ENCODE results near the gene PTGIS.

The PTGIS gene

GRCh38 chr20:49521356-49521755, 46.6 kb downstream of the PTGIS start:
- H3K27ac ChIP-seq (replicated peaks), result no peak overlapping the region
- no peak for DNase-seq (ENCODE audit: low read depth in 1 of 2, low spot score in 1 of 2)
- no peak overlapping the region for H3K4me3 ChIP-seq (replicated peaks; ENCODE audit: insufficient read depth, low read length)
- TF ChIP-seq GABPA (IDR thresholded peaks at IDR 0.05; ENCODE audit: low read depth) (no peak), POLR2AphosphoS5 (IDR thresholded peaks at IDR 0.05; ENCODE audit: low read depth) (no peak), CTCF (IDR thresholded peaks at IDR 0.05; ENCODE audit: insufficient read depth, low read length) (no peak), SPI1 (IDR thresholded peaks at IDR 0.05; ENCODE audit: borderline replicate concordance, low read depth) (no peak)
- TF ChIP-seq, protein P1, sequence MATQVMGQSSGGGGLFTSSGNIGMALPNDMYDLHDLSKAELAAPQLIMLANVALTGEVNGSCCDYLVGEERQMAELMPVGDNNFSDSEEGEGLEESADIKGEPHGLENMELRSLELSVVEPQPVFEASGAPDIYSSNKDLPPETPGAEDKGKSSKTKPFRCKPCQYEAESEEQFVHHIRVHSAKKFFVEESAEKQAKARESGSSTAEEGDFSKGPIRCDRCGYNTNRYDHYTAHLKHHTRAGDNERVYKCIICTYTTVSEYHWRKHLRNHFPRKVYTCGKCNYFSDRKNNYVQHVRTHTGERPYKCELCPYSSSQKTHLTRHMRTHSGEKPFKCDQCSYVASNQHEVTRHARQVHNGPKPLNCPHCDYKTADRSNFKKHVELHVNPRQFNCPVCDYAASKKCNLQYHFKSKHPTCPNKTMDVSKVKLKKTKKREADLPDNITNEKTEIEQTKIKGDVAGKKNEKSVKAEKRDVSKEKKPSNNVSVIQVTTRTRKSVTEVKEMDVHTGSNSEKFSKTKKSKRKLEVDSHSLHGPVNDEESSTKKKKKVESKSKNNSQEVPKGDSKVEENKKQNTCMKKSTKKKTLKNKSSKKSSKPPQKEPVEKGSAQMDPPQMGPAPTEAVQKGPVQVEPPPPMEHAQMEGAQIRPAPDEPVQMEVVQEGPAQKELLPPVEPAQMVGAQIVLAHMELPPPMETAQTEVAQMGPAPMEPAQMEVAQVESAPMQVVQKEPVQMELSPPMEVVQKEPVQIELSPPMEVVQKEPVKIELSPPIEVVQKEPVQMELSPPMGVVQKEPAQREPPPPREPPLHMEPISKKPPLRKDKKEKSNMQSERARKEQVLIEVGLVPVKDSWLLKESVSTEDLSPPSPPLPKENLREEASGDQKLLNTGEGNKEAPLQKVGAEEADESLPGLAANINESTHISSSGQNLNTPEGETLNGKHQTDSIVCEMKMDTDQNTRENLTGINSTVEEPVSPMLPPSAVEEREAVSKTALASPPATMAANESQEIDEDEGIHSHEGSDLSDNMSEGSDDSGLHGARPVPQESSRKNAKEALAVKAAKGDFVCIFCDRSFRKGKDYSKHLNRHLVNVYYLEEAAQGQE (IDR thresholded peaks at IDR 0.05; ENCODE audit: insufficient replicate concordance, low read depth), result no peak
- H3K27me3 ChIP-seq (ENCODE audit: insufficient read depth, poor library complexity, severe bottlenecking), result peaks cover 3% of the 10 kb centered on the region

- TF ChIP-seq POLR2AphosphoS5 (IDR thresholded peaks at IDR 0.05; ENCODE audit: low read depth) (no peak), SPI1 (IDR thresholded peaks at IDR 0.05; ENCODE audit: borderline replicate concordance, low read depth) (no peak), GABPA (IDR thresholded peaks at IDR 0.05; ENCODE audit: low read depth) (no peak), CTCF (IDR thresholded peaks at IDR 0.05; ENCODE audit: insufficient read depth, low read length) (no peak)
- TF ChIP-seq, protein P1 (IDR thresholded peaks at IDR 0.05; ENCODE audit: insufficient replicate concordance, low read depth), result no peak
- Histone ChIP-seq H3K27ac (replicated peaks) (no peak overlapping the region), H3K27me3 (ENCODE audit: insufficient read depth, poor library complexity, severe bottlenecking) (peaks cover 8% of the 10 kb centered on the region), H3K4me3 (replicated peaks; ENCODE audit: insufficient read depth, low read length) (no peak overlapping the region)
- no peak for DNase-seq (ENCODE audit: low read depth in 1 of 2, low spot score in 1 of 2)
Measured at GRCh38 chr20:49519777-49520359, 48.1 kb downstream of the PTGIS start.

DNA sequence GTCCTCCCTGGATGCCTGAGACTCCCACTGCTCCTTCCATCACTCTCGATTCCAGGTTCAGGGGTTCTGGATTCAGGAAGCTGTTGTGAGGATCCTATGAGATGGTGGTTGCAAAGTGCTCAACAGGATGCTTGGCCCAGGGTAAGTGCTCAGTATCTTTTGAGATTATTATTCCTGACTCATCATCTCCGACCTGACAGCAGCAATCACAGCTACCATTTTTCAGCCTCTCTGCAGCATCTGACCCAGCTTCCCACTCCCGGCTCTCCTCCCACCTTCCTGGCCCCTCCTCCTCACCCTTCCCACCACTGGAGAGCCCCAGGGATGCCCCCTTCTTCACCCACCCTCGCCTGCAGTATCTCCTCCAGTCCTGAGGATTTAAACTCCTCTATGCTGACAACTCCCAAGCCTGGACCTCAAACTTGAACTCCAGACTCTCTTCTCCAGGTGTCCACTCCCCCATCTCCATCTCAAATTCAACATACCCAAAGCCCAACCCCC, 48.7 kb downstream of the PTGIS start:
- DNase-seq (ENCODE audit: low read depth in 1 of 2, low spot score in 1 of 2), result no peak
- no peak overlapping the region for H3K4me3 ChIP-seq (replicated peaks; ENCODE audit: insufficient read depth, low read length)
- peaks cover 8% of the 10 kb centered on the region for H3K27me3 ChIP-seq (ENCODE audit: insufficient read depth, poor library complexity, severe bottlenecking)
- TF ChIP-seq CTCF (IDR thresholded peaks at IDR 0.05; ENCODE audit: insufficient read depth, low read length), result no peak
- H3K27ac ChIP-seq (replicated peaks), result no peak overlapping the region

DNA sequence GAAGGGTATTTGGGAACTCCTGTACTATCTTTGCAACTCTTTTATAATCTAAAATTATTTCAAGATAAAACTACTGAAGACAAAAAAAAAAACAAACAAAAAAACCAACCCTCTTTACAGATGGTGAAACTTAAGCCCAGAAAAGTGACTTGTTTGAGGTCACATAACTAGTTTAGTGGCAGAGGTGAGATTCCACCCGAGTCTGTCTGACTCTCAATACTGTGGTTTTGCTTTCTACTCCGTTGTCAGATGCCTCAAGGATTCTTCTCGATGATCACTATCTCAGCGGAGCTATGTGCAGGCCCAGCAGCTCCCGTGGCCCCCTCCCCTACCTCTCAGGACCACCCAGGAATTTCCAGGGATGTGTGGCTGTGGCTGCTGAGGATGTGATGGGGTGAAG, 49.4 kb downstream of the PTGIS start:
- Histone ChIP-seq H3K27me3 (ENCODE audit: insufficient read depth, poor library complexity, severe bottlenecking) (peaks cover 8% of the 10 kb centered on the region), H3K4me3 (replicated peaks; ENCODE audit: insufficient read depth, low read length) (no peak overlapping the region), H3K27ac (replicated peaks) (no peak overlapping the region)
- DNase-seq (ENCODE audit: low read depth in 1 of 2, low spot score in 1 of 2), result no peak
- TF ChIP-seq CTCF (IDR thresholded peaks at IDR 0.05; ENCODE audit: insufficient read depth, low read length) (no peak), POLR2AphosphoS5 (IDR thresholded peaks at IDR 0.05; ENCODE audit: low read depth) (no peak)
